GM21515 (cell line): ENCODE measurements around the gene GAA.

Experiments used
- ATAC-seq: cut with Tn5 transposase; IDR thresholded peaks from one replicate; pipeline ENCODE4 v1.9.1; 2021; ENCODE audit not compliant: unreplicated experiment

The GAA gene

DNA sequence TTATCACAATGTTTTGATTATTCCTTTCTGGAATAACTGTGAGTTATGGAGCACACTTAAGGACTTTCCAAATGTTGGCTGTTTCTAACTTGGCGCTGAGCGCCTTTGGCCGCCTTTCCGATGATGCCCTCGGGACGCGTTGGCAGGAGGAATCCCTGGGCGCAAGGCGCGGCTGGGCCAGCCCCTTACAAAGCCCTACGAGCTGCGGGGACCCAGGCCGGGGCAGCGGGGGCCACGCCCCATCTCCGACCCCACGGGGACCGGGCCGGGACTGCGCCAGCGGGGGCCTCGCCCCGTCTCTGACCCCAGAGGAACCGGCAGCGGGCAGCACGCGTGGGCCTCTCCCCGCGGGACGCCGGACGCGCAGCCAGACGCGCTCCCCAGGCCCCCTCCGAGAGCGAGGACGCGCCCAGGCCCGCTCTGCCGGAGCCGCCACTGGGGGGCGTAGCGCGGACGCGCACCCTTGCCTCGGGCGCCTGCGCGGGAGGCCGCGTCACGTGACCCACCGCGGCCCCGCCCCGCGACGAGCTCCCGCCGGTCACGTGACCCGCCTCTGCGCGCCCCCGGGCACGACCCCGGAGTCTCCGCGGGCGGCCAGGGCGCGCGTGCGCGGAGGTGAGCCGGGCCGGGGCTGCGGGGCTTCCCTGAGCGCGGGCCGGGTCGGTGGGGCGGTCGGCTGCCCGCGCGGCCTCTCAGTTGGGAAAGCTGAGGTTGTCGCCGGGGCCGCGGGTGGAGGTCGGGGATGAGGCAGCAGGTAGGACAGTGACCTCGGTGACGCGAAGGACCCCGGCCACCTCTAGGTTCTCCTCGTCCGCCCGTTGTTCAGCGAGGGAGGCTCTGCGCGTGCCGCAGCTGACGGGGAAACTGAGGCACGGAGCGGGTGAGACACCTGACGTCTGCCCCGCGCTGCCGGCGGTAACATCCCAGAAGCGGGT is at the start of gene GAA:
Gene GAA (plus strand): TSS at position 571 of the 935 bp plus-strand sequence. CDS start 3,006 bp downstream, outside the sequence.
- peak; percentile 72 for ATAC-seq

DNA sequence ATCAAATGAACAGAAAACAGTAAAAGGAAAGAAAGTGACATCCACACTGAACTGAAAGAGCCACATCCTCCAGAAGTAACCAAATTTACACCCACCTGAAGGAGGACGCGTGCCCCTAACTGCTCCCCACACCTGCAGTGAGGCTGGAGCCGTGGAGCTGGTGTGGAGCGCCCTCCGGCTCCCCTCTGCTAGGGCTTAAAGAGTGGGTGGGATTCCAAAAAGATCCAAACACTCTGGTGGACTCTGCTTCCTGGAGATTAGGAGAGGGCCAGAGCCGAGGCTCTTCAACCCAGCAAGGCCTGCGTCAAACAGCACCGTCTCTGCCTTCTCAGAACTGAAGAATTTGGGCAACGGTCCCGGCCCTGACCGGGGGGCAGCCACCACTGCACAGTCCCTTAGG is 49.7 kb upstream of the GAA start:
- no peak for ATAC-seq

DNA sequence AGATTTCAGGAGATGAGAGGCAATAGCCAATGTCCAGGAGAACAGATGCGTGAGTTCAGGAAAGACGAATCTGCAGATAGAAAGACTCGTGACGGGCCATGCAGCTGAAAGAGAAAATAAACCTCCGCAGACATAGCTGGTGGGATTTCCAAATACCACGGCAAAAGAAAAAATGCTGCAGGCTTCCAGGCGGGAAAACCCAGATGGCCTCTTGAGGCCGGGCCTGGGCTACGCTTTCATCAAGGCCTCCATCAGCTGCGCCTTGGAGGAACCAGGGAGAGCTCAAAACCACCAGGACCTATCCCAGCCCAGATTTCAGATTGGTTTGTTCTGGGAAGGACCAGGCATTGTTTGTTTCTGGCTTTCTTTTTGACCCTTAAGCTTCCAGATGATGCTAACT is 48.3 kb upstream of the GAA start:
- ATAC-seq: no peak

GRCh38 chr17:80055597-80055996 is 45.8 kb upstream of the GAA start:
- no peak for ATAC-seq

- no peak for ATAC-seq
These were observed 42.9 kb upstream of the GAA start for GRCh38 chr17:80058311-80058955.

GRCh38 chr17:80060644-80061043 is 40.7 kb upstream of the GAA start:
- no peak for ATAC-seq

DNA sequence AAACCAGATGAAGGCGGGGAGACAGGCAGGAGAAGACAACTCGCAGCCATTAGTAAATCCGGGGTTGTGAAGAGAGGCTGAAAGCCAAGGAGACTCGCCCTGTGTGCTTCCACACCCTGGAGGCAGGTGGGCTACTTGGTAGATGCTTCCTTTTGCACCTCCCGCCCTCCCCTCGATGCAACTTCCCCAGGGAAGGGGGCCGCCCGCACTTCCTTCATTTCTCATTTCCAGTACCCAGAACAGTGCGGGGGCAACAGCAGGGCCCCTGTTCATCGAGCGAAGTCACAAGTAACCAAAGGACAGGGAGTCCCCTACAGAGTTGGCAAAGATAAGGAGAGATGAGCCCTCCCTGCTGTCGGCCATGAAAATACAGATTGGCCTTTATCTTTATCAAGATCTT is 40.0 kb upstream of the GAA start:
- ATAC-seq: no peak

DNA sequence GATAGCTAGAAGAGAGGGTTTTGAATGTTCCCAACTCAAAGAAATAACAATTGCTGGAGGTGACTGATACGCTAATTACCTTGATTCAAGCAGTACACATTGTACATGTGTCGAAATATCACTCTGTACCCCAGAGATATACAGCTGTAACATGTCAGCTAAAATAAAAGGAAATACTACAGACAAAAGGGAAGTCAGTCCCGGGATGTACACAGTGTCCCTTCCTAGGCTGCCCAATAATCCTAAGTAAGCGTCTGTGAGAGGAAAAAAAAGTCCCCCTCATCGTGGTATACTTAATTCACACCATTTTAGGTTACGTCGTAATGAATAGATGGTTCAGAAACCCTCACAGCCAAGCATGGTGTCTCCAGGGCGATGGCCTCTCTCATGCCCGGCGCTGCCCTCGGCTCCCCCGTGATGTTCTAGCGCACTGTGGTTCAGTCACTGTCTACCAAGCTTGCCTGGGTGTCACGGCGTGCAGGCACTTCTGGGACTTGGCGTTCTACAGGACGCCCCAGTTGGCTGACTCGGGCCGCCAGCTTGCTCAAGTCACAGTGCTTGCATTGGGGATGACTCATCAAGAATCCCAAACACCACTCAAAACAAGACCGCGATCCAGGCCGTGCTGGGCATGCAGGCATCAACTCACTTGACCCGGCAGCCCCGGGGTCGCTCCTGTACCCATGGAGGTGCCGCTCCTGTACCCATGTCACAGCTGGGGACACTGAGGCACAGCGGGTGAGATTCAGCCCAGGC is 37.4 kb upstream of the GAA start:
- ATAC-seq: no peak

- no peak for ATAC-seq
These were observed 36.7 kb upstream of the GAA start for GRCh38 chr17:80064696-80065095.

GRCh38 chr17:80065478-80066170 is 35.8 kb upstream of the GAA start:
- ATAC-seq: no peak

GRCh38 chr17:80067393-80067986 is 33.9 kb upstream of the GAA start:
- no peak for ATAC-seq

DNA sequence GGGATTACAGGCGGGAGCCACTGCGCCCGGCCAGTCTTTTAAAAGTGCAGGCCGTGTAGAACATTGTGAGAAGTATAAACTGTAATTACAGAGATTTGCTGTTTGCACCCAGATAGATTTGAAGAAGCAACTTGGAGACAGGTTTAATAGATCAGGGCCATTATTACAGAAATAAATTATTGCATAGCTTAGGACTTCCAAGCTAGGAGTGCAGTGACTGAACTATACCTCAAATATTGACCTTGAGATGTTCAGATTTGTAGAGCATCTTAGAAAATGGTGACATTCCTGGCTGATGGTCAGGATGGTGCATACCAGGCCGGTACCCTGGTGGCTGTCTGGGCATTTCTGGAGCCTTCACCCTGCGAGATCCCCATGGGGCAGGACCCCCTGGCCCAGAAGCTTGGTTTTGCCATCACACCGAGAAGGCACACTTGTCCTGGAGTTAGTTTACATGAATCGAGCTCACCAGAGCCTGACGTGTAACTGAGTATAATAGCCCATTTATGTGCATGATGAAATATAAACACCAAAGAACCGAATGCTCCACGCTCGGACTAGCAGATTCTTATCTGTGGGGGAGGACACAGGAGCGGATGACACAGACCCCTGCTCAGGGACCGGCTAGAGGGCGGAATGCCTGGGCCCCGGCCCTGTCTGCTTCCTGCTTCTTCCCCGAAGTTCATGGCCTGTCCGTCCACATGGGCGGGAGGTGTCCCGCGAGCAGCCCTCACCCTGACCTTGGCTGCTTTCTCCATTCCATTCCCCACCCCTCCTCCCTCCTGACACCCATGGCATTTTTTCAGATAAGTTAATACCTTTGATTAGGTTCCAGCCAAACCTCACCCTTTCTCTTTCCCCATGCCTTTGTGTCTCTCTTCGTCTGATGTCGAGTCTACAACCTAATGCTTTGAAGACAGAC is 32.8 kb upstream of the GAA start:
- no peak for ATAC-seq

- no peak for ATAC-seq
These were observed 30.8 kb upstream of the GAA start for GRCh38 chr17:80070375-80071115.

GRCh38 chr17:80071116-80071841 is 30.1 kb upstream of the GAA start:
- no peak for ATAC-seq

GRCh38 chr17:80072410-80072809 is 29.0 kb upstream of the GAA start:
- ATAC-seq: no peak

DNA sequence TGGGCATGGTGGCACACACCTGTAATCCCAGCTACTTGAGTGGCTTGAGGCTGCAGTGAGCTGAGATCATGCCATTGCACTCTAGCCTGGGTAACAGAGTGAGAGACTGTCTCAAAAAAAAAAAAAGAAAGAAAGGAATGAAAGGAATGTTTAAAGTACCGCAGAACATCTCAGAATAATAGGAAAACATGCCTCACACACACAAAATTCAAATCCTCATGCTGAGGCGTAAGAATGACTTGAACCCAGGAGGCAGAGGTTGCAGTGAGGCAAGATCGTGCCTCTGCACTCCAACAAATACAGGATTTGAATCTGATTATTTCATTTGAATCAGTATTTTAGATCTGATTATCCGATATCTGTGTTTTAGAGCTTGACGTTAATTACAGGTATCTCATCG is 21.3 kb upstream of the GAA start:
- no peak for ATAC-seq

DNA sequence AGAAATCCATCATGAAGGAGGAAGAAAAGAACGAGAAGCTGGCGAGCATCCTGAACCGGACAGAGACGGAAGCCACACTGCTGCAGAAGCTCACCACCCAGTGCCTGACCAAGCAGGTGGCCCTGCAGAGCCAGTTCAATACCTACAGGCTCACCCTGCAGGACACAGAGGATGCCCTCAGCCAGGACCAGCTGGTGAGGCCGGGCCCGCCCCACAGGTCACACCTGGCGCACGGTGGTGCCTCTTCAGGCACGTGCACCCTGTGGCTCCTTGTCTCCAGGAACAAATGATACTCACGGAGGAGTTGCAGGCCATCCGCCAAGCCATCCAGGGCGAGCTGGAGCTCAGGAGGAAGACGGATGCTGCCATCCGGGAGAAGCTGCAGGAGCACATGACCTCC is 19.8 kb upstream of the GAA start:
- ATAC-seq: no peak
